HEK293 (cell line): ENCODE results near the gene FBXO3.
"Not testable (repeated sequence)": the region's sequence is repeated elsewhere in the genome, so short reads cannot be mapped to it uniquely, and the experiment has no call there.

Source experiments
- ZNF138 ChIP-seq: fragments of 450-650 bp; formaldehyde crosslinking; IDR thresholded peaks from 2 replicates; pipeline ENCODE4 v1.5.1; 2016; ENCODE audit warnings: missing biosample characterization, missing genetic modification characterization, borderline replicate concordance
- ZNF37A ChIP-seq: fragments of 450-650 bp; IDR thresholded peaks from 2 replicates; pipeline ENCODE4 v1.5.1; 2018; ENCODE audit warnings: missing biosample characterization, missing genetic modification characterization
- ZNF785 ChIP-seq: fragments of 450-650 bp; formaldehyde crosslinking; IDR thresholded peaks from 2 replicates; pipeline ENCODE4 v1.5.1; 2016; ENCODE audit warnings: missing biosample characterization, missing genetic modification characterization
- TF ChIP-seq, protein P1 (sequence below): fragments of 450-650 bp; formaldehyde crosslinking; IDR thresholded peaks from 2 replicates; pipeline ENCODE4 v1.5.1; 2016; ENCODE audit warnings: missing biosample characterization, missing genetic modification characterization

DNA sequence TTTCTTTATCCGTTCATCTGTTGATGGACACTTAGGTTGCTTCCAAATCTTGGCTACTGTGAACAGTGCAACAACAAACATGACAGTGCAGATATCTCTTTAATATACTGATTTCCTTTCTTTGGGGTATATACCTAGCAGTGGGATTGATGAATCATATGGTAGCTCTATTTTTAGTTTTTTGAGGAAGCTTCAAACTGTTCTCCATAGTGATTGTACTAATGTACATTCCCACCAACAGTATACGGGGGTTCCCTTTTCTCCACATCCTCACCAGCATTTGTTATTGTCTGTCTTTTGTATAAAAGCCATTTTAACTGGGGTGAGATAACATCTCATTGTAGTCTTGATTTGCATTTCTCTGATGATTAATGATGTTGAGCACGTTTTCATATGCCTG, 48.7 kb upstream of the FBXO3 start:
- TF ChIP-seq, protein P1, sequence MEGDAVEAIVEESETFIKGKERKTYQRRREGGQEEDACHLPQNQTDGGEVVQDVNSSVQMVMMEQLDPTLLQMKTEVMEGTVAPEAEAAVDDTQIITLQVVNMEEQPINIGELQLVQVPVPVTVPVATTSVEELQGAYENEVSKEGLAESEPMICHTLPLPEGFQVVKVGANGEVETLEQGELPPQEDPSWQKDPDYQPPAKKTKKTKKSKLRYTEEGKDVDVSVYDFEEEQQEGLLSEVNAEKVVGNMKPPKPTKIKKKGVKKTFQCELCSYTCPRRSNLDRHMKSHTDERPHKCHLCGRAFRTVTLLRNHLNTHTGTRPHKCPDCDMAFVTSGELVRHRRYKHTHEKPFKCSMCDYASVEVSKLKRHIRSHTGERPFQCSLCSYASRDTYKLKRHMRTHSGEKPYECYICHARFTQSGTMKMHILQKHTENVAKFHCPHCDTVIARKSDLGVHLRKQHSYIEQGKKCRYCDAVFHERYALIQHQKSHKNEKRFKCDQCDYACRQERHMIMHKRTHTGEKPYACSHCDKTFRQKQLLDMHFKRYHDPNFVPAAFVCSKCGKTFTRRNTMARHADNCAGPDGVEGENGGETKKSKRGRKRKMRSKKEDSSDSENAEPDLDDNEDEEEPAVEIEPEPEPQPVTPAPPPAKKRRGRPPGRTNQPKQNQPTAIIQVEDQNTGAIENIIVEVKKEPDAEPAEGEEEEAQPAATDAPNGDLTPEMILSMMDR (tag by site-specific recombination): not testable (repeated sequence)
- not testable (repeated sequence) for TF ChIP-seq ZNF37A, ZNF785, ZNF138 (tag by site-specific recombination)
